ENCODE data around the gene IMMT.

Gene IMMT

GRCh38 chr2:86226636-86227520, 31.6 kb upstream of the IMMT start:
- no peak for TF ChIP-seq Cebpa-rat (IDR thresholded peaks at IDR 0.05)
- Histone ChIP-seq H4K20me1 (no peaks in the 10 kb centered on the region), H3K27ac (no peak overlapping the region), H3K36me3 (no peaks in the 10 kb centered on the region), H3K27me3 (peaks cover 3% of the 10 kb centered on the region; the same call in 1 of the 2 replicates), H3K4me1 (peaks cover 44% of the 10 kb centered on the region), H3K9me3 (no peaks in the 10 kb centered on the region), H3K4me3 (no peak overlapping the region), H3K4me2 (peak overlapping the region; percentile 92), H3K9ac (no peak overlapping the region)

GRCh38 chr2:86226070-86226469, 30.8 kb upstream of the IMMT start:
- Histone ChIP-seq H3K27me3 (peaks cover 3% of the 10 kb centered on the region; the same call in 1 of the 2 replicates), H3K9me3 (no peaks in the 10 kb centered on the region), H3K36me3 (no peaks in the 10 kb centered on the region), H3K4me1 (peaks cover 49% of the 10 kb centered on the region), H3K27ac (peak overlapping the region; percentile 50; the same call in 1 of the 2 replicates), H4K20me1 (no peaks in the 10 kb centered on the region), H3K4me3 (peak overlapping the region; percentile 44), H3K4me2 (peak overlapping the region; percentile 92), H3K9ac (no peak overlapping the region)
- TF ChIP-seq Cebpa-rat (IDR thresholded peaks at IDR 0.05), result no peak

- TF ChIP-seq Cebpa-rat (IDR thresholded peaks at IDR 0.05), result no peak
Observed at GRCh38 chr2:86225581-86225980, 30.3 kb upstream of the IMMT start.

DNA sequence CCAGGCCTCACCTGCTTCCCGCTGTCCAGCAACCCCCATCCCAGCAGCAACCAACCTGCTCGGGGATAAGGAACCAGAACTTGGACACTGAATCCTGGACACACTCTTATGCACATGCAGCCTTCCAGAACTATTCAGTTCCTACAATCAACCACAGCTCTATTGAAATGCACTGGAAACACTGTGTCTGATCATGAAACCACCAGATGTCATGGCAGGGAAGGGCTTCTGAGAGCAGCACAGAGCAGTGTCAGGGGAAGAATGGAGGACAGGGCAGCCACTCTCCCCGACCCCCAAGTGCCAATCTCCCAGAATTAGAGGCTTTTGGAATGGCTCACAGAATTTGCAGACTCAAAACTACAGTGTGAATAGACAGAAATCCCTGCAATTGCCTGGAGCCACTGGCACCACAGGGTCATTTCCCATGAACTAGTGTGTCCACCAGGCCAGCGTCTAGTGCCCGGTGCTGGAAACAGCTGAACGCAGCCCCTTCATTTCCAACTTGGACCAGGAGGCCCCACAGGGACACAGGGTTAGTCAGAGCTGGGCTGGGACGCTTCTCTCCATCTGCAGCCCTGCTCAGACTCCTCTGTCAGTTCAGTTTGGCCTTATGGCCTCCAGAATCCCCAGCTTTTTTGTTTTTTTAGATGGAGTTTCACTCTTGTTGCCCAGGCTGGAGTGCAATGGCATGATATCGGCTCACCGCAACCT, 29.5 kb upstream of the IMMT start:
- peak overlapping the region; percentile 51 for H3K27ac ChIP-seq
- H3K4me3 ChIP-seq, result no peak overlapping the region
- H3K4me1 ChIP-seq, result peaks cover 52% of the 10 kb centered on the region

More at GRCh38 chr2:86225581-86225980, 30.3 kb upstream of the IMMT start:
- Histone ChIP-seq H3K4me1 (peaks cover 52% of the 10 kb centered on the region), H3K4me3 (peak overlapping the region; percentile 44), H3K9me3 (no peaks in the 10 kb centered on the region), H3K4me2 (peak overlapping the region; percentile 92), H3K36me3 (no peaks in the 10 kb centered on the region), H4K20me1 (no peaks in the 10 kb centered on the region), H3K27me3 (peaks cover 3% of the 10 kb centered on the region; the same call in 1 of the 2 replicates), H3K27ac (peak overlapping the region; percentile 50; the same call in 1 of the 2 replicates), H3K9ac (peak overlapping the region; percentile 53)

DNA sequence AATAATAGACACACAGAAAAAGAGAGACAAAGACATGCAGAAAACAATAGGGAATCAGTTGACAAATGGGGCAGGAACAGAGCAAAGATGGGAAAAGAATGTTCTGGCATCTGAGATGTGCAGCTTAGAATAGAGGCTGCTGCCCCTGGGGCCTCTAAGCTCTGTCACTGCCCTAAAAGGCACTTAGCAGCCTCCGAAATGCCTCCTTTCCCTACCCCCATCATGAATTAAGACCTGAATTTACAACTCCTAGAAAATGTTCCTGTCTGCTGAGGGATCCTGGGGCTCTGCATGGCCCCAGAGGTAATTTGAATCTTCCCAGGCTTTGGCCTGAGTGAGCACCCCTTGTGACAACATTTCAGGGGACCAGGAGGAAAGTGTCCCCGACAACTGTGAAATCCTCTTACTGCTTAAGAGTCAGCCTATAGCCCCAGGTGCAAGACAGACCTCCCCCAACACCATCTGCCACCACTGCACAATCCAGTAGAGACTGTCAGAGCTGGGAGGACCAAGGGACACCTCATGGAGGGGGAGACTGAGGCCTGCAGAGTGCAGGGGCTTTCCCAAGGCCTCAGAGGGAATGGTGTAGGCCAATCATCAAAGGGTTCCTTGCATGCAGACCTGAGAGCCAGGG, 28.8 kb upstream of the IMMT start:
- no peaks in the 10 kb centered on the region for H3K9me3 ChIP-seq
- no peak overlapping the region for H3K9ac ChIP-seq
- peaks cover under 1% of the 10 kb centered on the region; the same call in 1 of the 2 replicates for H3K27me3 ChIP-seq
- TF ChIP-seq Cebpa-rat (IDR thresholded peaks at IDR 0.05), result no peak
- no peak overlapping the region for H3K4me3 ChIP-seq
- H3K4me1 ChIP-seq, result peaks cover 52% of the 10 kb centered on the region
- no peak overlapping the region; the same call in 1 of the 2 replicates for H3K27ac ChIP-seq
- peak overlapping the region; percentile 92 for H3K4me2 ChIP-seq
- H4K20me1 ChIP-seq, result no peaks in the 10 kb centered on the region
- no peaks in the 10 kb centered on the region for H3K36me3 ChIP-seq

More for the DNA sequence above, 29.5 kb upstream of the IMMT start:
- Histone ChIP-seq H4K20me1 (no peaks in the 10 kb centered on the region), H3K27me3 (peaks cover 3% of the 10 kb centered on the region; the same call in 1 of the 2 replicates), H3K4me2 (peak overlapping the region; percentile 92), H3K9ac (peak overlapping the region; percentile 53; the same call in 1 of the 2 replicates), H3K9me3 (no peaks in the 10 kb centered on the region), H3K36me3 (no peaks in the 10 kb centered on the region)
- no peak for TF ChIP-seq Cebpa-rat (IDR thresholded peaks at IDR 0.05)

GRCh38 chr2:86223140-86223926, 28.1 kb upstream of the IMMT start:
- TF ChIP-seq Cebpa-rat (IDR thresholded peaks at IDR 0.05), result no peak
- Histone ChIP-seq H3K4me3 (no peak overlapping the region), H3K9me3 (no peaks in the 10 kb centered on the region), H3K4me1 (peaks cover 58% of the 10 kb centered on the region), H3K36me3 (no peaks in the 10 kb centered on the region), H3K4me2 (peak overlapping the region; percentile 92; the same call in 1 of the 2 replicates), H3K27me3 (no peaks in the 10 kb centered on the region), H3K27ac (no peak overlapping the region), H3K9ac (no peak overlapping the region), H4K20me1 (no peaks in the 10 kb centered on the region)

GRCh38 chr2:86221066-86221684, 25.9 kb upstream of the IMMT start:
- no peaks in the 10 kb centered on the region for H3K9me3 ChIP-seq
- no peak overlapping the region for H3K4me3 ChIP-seq
- H4K20me1 ChIP-seq, result no peaks in the 10 kb centered on the region
- no peaks in the 10 kb centered on the region for H3K27me3 ChIP-seq
- H3K9ac ChIP-seq, result no peak overlapping the region
- H3K4me1 ChIP-seq, result peaks cover 62% of the 10 kb centered on the region
- no peaks in the 10 kb centered on the region for H3K36me3 ChIP-seq
- H3K27ac ChIP-seq, result no peak overlapping the region
- no peak for TF ChIP-seq Cebpa-rat (IDR thresholded peaks at IDR 0.05)
- peak overlapping the region; percentile 29; the same call in 1 of the 2 replicates for H3K4me2 ChIP-seq

DNA sequence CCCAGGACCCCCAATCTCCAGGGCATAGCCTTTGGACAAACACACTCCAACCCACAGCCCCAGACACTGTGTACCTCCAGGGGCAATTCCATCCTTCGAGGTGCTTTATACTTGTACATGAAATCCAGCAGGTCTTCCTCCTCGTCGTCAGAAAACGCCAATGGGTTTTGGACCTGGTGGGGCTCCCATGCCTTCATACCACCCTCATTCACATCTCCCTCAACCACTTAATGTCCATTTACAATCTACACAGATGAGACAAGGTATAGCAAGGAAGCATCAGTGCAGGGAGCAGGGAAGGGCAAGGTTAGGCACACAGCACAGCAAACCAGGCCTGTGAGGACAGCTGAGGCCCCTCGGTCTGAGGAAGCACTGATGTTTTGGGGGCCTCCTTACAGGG, 24.6 kb upstream of the IMMT start:
- Histone ChIP-seq H4K20me1 (no peaks in the 10 kb centered on the region), H3K27ac (no peak overlapping the region), H3K4me3 (no peak overlapping the region), H3K36me3 (no peaks in the 10 kb centered on the region), H3K4me2 (no peak overlapping the region), H3K9ac (no peak overlapping the region), H3K4me1 (peaks cover 49% of the 10 kb centered on the region), H3K9me3 (no peaks in the 10 kb centered on the region), H3K27me3 (no peaks in the 10 kb centered on the region)
- no peak for TF ChIP-seq Cebpa-rat (IDR thresholded peaks at IDR 0.05)
